ENCODE measurements around the gene KCNA2.

The KCNA2 gene

DNA sequence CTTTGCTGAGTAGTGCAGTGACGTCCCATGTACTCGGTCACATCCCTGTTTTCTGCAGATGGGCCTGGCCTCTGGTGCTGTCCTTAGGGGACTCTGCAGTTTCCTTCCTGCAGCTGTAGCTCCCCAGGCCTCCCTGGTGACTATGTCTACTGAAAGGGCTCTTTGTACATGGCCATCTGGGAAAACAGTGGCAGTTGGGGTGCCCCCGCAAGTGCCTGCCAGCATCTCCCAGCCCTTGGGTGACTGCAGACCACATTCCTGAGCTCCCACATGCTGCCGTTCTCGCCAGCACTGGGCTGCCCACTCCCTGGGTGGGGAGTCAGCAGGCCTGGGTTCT, 49.7 kb downstream of the KCNA2 start:
- no peak overlapping the region for H3K9ac ChIP-seq
- no peak for TF ChIP-seq CTCF (IDR thresholded peaks at IDR 0.05)
- no peaks in the 10 kb centered on the region for H3K79me2 ChIP-seq
- no peaks in the 10 kb centered on the region for H3K9me3 ChIP-seq (ENCODE audit: control insufficient read depth, low read length)
- no peak overlapping the region for H3K4me2 ChIP-seq (ENCODE audit: low read length)
- no peak overlapping the region for H3K27ac ChIP-seq
- no peak overlapping the region for H3K4me3 ChIP-seq (ENCODE audit: low read depth, low read length)
- H3K36me3 ChIP-seq (ENCODE audit: control insufficient read depth, insufficient read depth, low read length): no peaks in the 10 kb centered on the region
- H2AFZ ChIP-seq: no peak overlapping the region
- H3K27me3 ChIP-seq (ENCODE audit: control insufficient read depth, insufficient read depth, low read length): no peaks in the 10 kb centered on the region
- no peaks in the 10 kb centered on the region for H3K4me1 ChIP-seq

DNA sequence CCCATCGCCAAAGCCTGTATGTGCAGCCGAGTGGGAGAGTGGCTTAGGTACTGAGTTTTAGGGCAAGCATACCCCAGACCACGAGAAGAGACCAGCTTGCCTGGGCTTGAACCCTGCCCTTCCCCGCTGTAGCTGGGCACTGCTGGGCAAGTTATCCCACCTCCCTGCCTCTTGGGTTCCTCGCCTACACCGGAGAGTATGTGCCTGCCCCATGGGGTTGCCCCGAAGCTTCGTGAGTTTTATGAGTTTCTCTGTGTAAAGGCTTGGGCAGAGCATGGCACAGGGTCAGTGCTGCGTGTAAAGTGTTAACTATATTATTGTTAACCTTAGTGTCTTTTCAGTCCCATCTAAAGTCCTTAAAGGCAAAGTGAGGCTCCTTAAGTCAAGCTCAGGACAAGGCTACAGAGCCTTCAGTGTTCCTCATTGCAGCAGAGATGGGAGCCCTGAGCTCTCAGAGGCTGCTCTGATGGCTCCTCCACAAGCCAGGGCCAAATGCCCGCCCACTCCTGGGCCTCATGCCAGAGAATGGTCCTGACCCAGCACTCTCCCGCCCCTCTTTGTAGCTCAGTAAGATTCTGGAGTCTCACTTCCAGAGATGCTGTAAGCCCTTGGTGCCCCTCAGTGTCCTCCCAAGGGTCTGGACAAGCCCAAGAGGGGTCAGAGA, 50.2 kb downstream of the KCNA2 start:
- peak overlapping the region; percentile 78 for H2AFZ ChIP-seq
- no peak overlapping the region for H3K27ac ChIP-seq
- H3K4me2 ChIP-seq (ENCODE audit: low read length): peak overlapping the region; percentile 64
- no peaks in the 10 kb centered on the region for H3K27me3 ChIP-seq (ENCODE audit: control insufficient read depth, insufficient read depth, low read length)
- no peaks in the 10 kb centered on the region for H3K4me1 ChIP-seq
- no peak for TF ChIP-seq CTCF (IDR thresholded peaks at IDR 0.05)
- no peak overlapping the region for H3K4me3 ChIP-seq (ENCODE audit: low read depth, low read length)
- no peaks in the 10 kb centered on the region for H3K9me3 ChIP-seq (ENCODE audit: control insufficient read depth, low read length)
- no peaks in the 10 kb centered on the region for H3K36me3 ChIP-seq (ENCODE audit: control insufficient read depth, insufficient read depth, low read length)
- no peak overlapping the region for H3K9ac ChIP-seq
- no peaks in the 10 kb centered on the region for H3K79me2 ChIP-seq

GRCh38 chr1:110554871-110555801, 51.0 kb downstream of the KCNA2 start:
- peak; percentile 60 for TF ChIP-seq CTCF (IDR thresholded peaks at IDR 0.05)
- H3K4me1 ChIP-seq: no peaks in the 10 kb centered on the region
- H3K27me3 ChIP-seq (ENCODE audit: control insufficient read depth, insufficient read depth, low read length): no peaks in the 10 kb centered on the region
- no peaks in the 10 kb centered on the region for H3K79me2 ChIP-seq
- H2AFZ ChIP-seq: peak overlapping the region; percentile 78
- H3K9me3 ChIP-seq (ENCODE audit: control insufficient read depth, low read length): no peaks in the 10 kb centered on the region
- peak overlapping the region; percentile 33 for H3K4me3 ChIP-seq (ENCODE audit: low read depth, low read length)
- no peak overlapping the region for H3K27ac ChIP-seq
- H3K9ac ChIP-seq: no peak overlapping the region
- peak overlapping the region; percentile 64 for H3K4me2 ChIP-seq (ENCODE audit: low read length)
- H3K36me3 ChIP-seq (ENCODE audit: control insufficient read depth, insufficient read depth, low read length): no peaks in the 10 kb centered on the region

DNA sequence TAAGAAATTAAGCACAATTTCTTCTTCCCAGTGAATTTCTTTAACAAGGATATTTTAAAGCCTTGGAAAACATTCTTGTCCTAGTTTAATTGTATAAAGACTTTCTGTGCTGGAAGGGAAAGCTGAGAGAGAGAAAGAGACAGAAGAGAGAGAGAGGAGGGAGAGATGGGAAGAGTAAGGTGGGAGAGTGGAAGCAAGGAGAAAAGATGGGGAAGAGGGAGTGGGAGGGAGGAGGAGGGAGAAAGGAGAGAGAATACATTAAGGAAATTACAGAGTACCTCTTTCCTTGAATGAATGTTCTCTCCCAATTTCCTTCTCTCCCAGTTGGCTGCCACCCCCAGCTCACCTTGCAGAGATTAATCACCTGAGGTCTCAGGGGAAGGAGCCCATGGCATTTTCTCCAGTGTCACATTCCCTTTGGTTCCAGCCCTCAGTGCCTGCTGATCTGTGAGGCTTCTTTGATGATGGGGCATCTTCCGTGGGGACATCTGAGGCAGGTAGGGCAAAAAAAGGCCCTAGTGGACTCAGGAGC, 54.8 kb downstream of the KCNA2 start:
- no peaks in the 10 kb centered on the region for H3K27me3 ChIP-seq (ENCODE audit: control insufficient read depth, insufficient read depth, low read length)
- no peak overlapping the region for H3K27ac ChIP-seq
- no peaks in the 10 kb centered on the region for H3K9me3 ChIP-seq (ENCODE audit: control insufficient read depth, low read length)
- no peak overlapping the region for H3K4me3 ChIP-seq (ENCODE audit: low read depth, low read length)
- no peaks in the 10 kb centered on the region for H3K4me1 ChIP-seq
- H3K4me2 ChIP-seq (ENCODE audit: low read length): no peak overlapping the region
- H2AFZ ChIP-seq: no peak overlapping the region
- H3K79me2 ChIP-seq: no peaks in the 10 kb centered on the region
- no peaks in the 10 kb centered on the region for H3K36me3 ChIP-seq (ENCODE audit: control insufficient read depth, insufficient read depth, low read length)
- TF ChIP-seq CTCF (IDR thresholded peaks at IDR 0.05): no peak
- H3K9ac ChIP-seq: no peak overlapping the region
